Vagina (tissue), 2 donors: ENCODE measurements around the gene TIA1.

Experiments
- POLR2A ChIP-seq, 2 donors: fragments of 450-650 bp; IDR thresholded peaks; one replicate each; pipeline ENCODE4 v1.6.1; 2017; ENCODE audit warnings: antibody characterized with exemption in 2 of 2, mild to moderate bottlenecking in 2 of 2, moderate library complexity in 2 of 2
- TF ChIP-seq, protein P1 (sequence below), 3 experiments: fragments of 450-650 bp in 2 of 3; fragments of 200-600 bp in 1 of 3; sonication (generic) in 1 of 3; IDR thresholded peaks; one replicate each; pipeline ENCODE4 v1.5.1; 2017 to 2019; ENCODE audit warnings: antibody characterized with exemption in 3 of 3, mild to moderate bottlenecking in 2 of 3, moderate library complexity in 2 of 3

DNA sequence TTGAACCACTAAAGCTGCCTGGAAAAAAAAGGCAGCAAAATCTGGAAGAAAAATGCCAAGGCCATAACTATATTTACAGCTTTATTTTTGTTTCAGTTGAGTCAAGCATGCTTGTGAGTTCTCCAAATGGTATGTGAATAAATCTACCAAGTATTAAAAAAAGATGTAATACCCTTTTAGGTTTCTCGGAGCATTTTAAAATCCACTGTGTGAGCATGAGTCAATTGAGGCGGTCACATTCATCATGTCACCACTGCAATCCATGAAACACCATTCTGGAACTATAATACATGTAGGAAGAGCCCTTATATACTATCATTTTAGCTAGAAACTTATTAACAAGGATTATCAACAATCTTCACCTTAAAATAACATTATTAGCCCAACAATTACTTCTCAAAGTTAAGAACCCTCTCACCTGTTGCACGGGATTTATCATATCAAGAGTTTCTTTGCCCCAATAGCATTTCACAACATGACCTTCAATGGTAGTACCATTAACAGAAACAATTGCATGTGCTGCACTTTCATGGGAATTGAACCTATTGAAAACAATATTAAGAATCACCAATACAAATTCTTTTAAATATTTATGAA is 33.4 kb downstream of the TIA1 start:
- TF ChIP-seq, protein P1, sequence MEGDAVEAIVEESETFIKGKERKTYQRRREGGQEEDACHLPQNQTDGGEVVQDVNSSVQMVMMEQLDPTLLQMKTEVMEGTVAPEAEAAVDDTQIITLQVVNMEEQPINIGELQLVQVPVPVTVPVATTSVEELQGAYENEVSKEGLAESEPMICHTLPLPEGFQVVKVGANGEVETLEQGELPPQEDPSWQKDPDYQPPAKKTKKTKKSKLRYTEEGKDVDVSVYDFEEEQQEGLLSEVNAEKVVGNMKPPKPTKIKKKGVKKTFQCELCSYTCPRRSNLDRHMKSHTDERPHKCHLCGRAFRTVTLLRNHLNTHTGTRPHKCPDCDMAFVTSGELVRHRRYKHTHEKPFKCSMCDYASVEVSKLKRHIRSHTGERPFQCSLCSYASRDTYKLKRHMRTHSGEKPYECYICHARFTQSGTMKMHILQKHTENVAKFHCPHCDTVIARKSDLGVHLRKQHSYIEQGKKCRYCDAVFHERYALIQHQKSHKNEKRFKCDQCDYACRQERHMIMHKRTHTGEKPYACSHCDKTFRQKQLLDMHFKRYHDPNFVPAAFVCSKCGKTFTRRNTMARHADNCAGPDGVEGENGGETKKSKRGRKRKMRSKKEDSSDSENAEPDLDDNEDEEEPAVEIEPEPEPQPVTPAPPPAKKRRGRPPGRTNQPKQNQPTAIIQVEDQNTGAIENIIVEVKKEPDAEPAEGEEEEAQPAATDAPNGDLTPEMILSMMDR (IDR thresholded peaks at IDR 0.05), result no peak
- TF ChIP-seq POLR2A (IDR thresholded peaks at IDR 0.05), result no peak
